GM12873 (cell line): ENCODE data around the gene WNT9A.

Source experiments
- CTCF ChIP-seq: IDR thresholded peaks from 2 replicates; pipeline ENCODE4 v1.5.1; 2012; ENCODE audit warnings: low read depth, mild to moderate bottlenecking, moderate library complexity, low read length, control low read depth; ENCODE audit not compliant: insufficient read depth; ENCODE audit errors: missing control alignments

Gene WNT9A

GRCh38 chr1:227905573-227906487, 41.9 kb downstream of the WNT9A start:
- TF ChIP-seq CTCF: no peak

- TF ChIP-seq CTCF: no peak
These were observed 43.0 kb downstream of the WNT9A start for GRCh38 chr1:227904541-227905335.

GRCh38 chr1:227903614-227904501, 43.9 kb downstream of the WNT9A start:
- TF ChIP-seq CTCF: no peak

- TF ChIP-seq CTCF: no peak
These were observed 44.6 kb downstream of the WNT9A start for GRCh38 chr1:227903061-227903521.

- TF ChIP-seq CTCF: no peak
These were observed 45.1 kb downstream of the WNT9A start for GRCh38 chr1:227902641-227902990.

DNA sequence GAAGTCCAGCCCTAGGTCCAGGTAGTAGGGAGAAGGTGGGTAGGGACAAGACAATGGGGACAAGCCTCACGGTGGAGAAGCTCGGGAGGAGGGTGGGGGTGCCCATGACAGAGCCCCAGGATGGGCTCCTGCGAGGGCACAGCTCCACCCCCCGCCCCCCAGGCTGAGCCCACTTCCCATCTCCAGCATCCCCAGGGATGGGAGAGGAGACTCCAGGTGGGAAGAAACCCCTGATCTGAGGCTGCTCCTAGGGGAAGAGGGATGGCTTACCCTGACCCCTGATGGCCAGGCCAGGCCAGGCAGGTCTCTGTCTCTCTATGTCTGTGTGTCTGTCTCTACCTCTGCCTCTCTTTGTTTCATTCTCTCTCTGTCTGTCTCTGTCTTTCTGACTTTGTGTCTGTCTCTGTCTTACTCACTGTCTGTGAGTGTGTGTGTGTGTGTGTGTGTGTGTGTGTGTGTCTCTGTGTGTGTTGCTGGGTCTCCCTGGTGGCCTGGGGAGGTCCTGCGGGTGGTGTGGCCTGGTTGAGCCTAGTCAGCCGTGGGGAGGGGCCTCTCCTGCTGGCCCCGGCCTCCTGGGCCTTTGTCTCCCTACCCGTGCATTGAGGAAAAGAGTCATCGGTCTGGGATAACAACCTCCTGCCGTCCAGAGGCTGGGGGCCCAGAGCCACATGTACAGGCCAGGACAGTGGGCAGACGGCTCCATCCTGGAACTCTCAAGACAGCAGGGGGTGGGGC, 45.7 kb downstream of the WNT9A start:
- TF ChIP-seq CTCF: peak; percentile 10
